Right atrium auricular region (tissue), 2 donors: Measurements from ENCODE around the gene BARX1. TPM values are rescaled to one million over a fixed set of nuclear protein-coding genes. Genes with fewer than 3 reads are reported as not detected.
A peak's percentile ranks its signal among the peaks of the same experiment; 100 is the strongest.

ENCODE experiments used
- DNase-seq: peaks from one replicate; pipeline ENCODE4 v3.0.0-alpha.2; 2019; ENCODE audit warnings: low spot score
- H3K27ac ChIP-seq, 2 donors: fragments of 200-600 bp; sonication (generic); 1 replicate in 1 of 2; 2 replicates in 1 of 2; pipeline ENCODE4 v1.5.1; 2016 to 2019
- H3K27me3 ChIP-seq, 2 donors: fragments of 200-600 bp; sonication (generic); one replicate each; pipeline versions ENCODE4 v1.5.1 to v1.6.0; 2017 to 2019
- H3K36me3 ChIP-seq: fragments of 200-600 bp; sonication (generic); one replicate; pipeline ENCODE4 v1.5.1; 2016
- H3K4me1 ChIP-seq, 2 donors: fragments of 200-600 bp; sonication (generic); one replicate each; pipeline versions ENCODE4 v1.5.1 to v1.6.0; 2017 to 2019
- H3K4me3 ChIP-seq, 2 donors: fragments of 200-600 bp; sonication (generic); 1 replicate in 1 of 2; 2 replicates in 1 of 2; pipeline ENCODE4 v1.5.1; 2017 to 2019; ENCODE audit warnings: mild to moderate bottlenecking in 1 of 2, moderate library complexity in 1 of 2
- H3K9me3 ChIP-seq, 2 donors: fragments of 200-600 bp; sonication (generic); one replicate each; pipeline ENCODE4 v1.5.1; 2019
- CTCF ChIP-seq, 2 donors: fragments of 200-600 bp; sonication (generic); IDR thresholded peaks; one replicate each; pipeline ENCODE4 v1.5.1; 2019; ENCODE audit warnings: antibody characterized with exemption in 2 of 2
- total RNA-seq, 2 donors: library from RNA; depleted of rRNA; stranded (reverse); fragments of >200 nt; gene quantifications; one replicate each; pipeline ENCODE4 v1.1.0, GENCODE V29; 2016

Gene BARX1
- total RNA-seq, 2 donors from 2014 or later, result not detected

- DNase-seq, result no peak
- Histone ChIP-seq H3K27ac (no peak overlapping the region), H3K36me3 (no peaks in the 10 kb centered on the region), H3K27me3 (peaks cover 56 to 79% of the 10 kb centered on the region in 2 donors), H3K9me3 (no peaks in the 10 kb centered on the region), H3K4me3 (peak overlapping the region in 1 of 2 donors; percentile 26), H3K4me1 (peaks cover 0 to 67% of the 10 kb centered on the region in 2 donors)
- TF ChIP-seq CTCF (IDR thresholded peaks at IDR 0.05), result no peak
Measured at GRCh38 chr9:93954434-93955061, 607 bp downstream of the BARX1 start.

GRCh38 chr9:93953496-93954433, 1.4 kb downstream of the BARX1 start:
- no peaks in the 10 kb centered on the region for H3K9me3 ChIP-seq
- H3K4me3 ChIP-seq, result no peak overlapping the region
- no peaks in the 10 kb centered on the region for H3K36me3 ChIP-seq
- DNase-seq, result no peak
- no peak overlapping the region for H3K27ac ChIP-seq
- H3K27me3 ChIP-seq, result peaks cover 53 to 77% of the 10 kb centered on the region in 2 donors
- TF ChIP-seq CTCF (IDR thresholded peaks at IDR 0.05), result no peak
- peaks cover 0 to 59% of the 10 kb centered on the region in 2 donors for H3K4me1 ChIP-seq

GRCh38 chr9:93952784-93953495, 2.2 kb downstream of the BARX1 start:
- peaks cover 0 to 58% of the 10 kb centered on the region in 2 donors for H3K4me1 ChIP-seq
- TF ChIP-seq CTCF (IDR thresholded peaks at IDR 0.05), result no peak
- H3K4me3 ChIP-seq, result no peak overlapping the region
- peaks cover 45 to 77% of the 10 kb centered on the region in 2 donors for H3K27me3 ChIP-seq
- H3K27ac ChIP-seq, result no peak overlapping the region
- H3K36me3 ChIP-seq, result no peaks in the 10 kb centered on the region
- no peak for DNase-seq
- no peaks in the 10 kb centered on the region for H3K9me3 ChIP-seq

- no peaks in the 10 kb centered on the region for H3K36me3 ChIP-seq
- no peak for TF ChIP-seq CTCF (IDR thresholded peaks at IDR 0.05)
- DNase-seq, result no peak
- peaks cover 48 to 79% of the 10 kb centered on the region in 2 donors for H3K27me3 ChIP-seq
- H3K9me3 ChIP-seq, result no peaks in the 10 kb centered on the region
- H3K27ac ChIP-seq, result no peak overlapping the region
- H3K4me3 ChIP-seq, result peak overlapping the region in 1 of 2 donors; percentile 53
- peaks cover 0 to 58% of the 10 kb centered on the region in 2 donors for H3K4me1 ChIP-seq
Measured at GRCh38 chr9:93952119-93952783, 2.9 kb downstream of the BARX1 start.

GRCh38 chr9:93951655-93952118, 3.5 kb downstream of the BARX1 start:
- H3K4me1 ChIP-seq, result peaks cover 0 to 58% of the 10 kb centered on the region in 2 donors
- no peak for DNase-seq
- H3K27ac ChIP-seq, result no peak overlapping the region
- H3K9me3 ChIP-seq, result no peaks in the 10 kb centered on the region
- no peaks in the 10 kb centered on the region for H3K36me3 ChIP-seq
- H3K27me3 ChIP-seq, result peaks cover 48 to 77% of the 10 kb centered on the region in 2 donors
- peak overlapping the region in 1 of 2 donors; percentile 53 for H3K4me3 ChIP-seq
- no peak for TF ChIP-seq CTCF (IDR thresholded peaks at IDR 0.05)
